ENCODE results near the gene RNF7. TPM values are rescaled to one million over a fixed set of nuclear protein-coding genes. Genes with fewer than 3 reads are reported as not detected.

The RNF7 gene
- total RNA-seq, 1 experiment from 2014 or later, result 126 TPM

DNA sequence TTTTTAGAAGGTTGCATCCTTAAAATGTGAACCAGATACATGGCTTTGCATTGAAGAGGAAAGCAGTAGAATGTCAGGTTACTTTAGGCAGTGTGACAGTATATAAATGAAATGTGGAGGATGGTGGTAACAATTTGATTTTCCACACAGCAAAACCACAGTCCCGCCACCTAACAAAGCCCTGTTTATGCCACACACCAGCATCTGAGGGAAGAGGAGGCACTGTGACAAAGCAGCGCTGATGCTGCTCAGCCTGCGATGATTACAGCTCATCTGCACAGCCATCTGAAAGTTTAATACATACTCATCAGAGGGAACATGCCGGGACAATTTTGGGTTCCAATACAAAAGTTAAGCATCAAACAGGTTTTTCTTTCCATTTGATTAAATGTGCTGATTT, 8.9 kb downstream of the RNF7 start:
- Mint-ChIP-seq H3K4me3 (no peak overlapping the region), H3K27ac (no peak overlapping the region), H3K36me3 (ENCODE audit: insufficient read depth in 1 of 3, low read depth in 3 of 3) (peaks cover 9 to 46% (median 33%) of the 10 kb centered on the region in 3 experiments; a peak in 6 of 7 replicates), H3K4me1 (0 out of 4 replicates have a peak, but pooled peaks cover 0 to 2% of the 10 kb centered on the region in 2 experiments), H3K9me3 (no peaks in the 10 kb centered on the region), H3K27me3 (ENCODE audit: low read depth) (no peaks in the 10 kb centered on the region)
- Histone ChIP-seq H2BK15ac (ENCODE audit: low read depth, low read length) (no peak overlapping the region), H2AFZ (ENCODE audit: low read length) (no peak overlapping the region), H3K14ac (ENCODE audit: insufficient read depth, low read length) (no peak overlapping the region), H2BK120ac (ENCODE audit: low read depth, low read length, poor library complexity, severe bottlenecking) (no peak overlapping the region), H3K9ac (ENCODE audit: extremely low read depth, insufficient read length, low read length) (no peak overlapping the region), H3K27ac (ENCODE audit: insufficient read length, low read depth, low read length) (no peak overlapping the region), H3K23ac (ENCODE audit: insufficient read length, low read depth, low read length) (no peak overlapping the region), H3K4me1 (ENCODE audit: insufficient read depth, low read length) (no peaks in the 10 kb centered on the region), H3K23me2 (ENCODE audit: insufficient read length, low read depth, low read length, poor library complexity, severe bottlenecking) (no peaks in the 10 kb centered on the region), H4K8ac (replicated peaks; ENCODE audit: insufficient read length, low read depth, low read length) (no peak overlapping the region), H2BK20ac (ENCODE audit: low read depth, low read length, poor library complexity, severe bottlenecking) (no peak overlapping the region), H3K9me3 (ENCODE audit: control insufficient read depth, low read depth, low read length) (no peaks in the 10 kb centered on the region), H3K56ac (ENCODE audit: insufficient read length, low read depth, low read length) (no peak overlapping the region), H2BK12ac (ENCODE audit: insufficient read length, low read depth, low read length) (no peak overlapping the region), H3K79me2 (ENCODE audit: insufficient read depth, low read length) (peaks cover 4% of the 10 kb centered on the region; the same call in 1 of the 2 replicates), H3K27me3 (ENCODE audit: insufficient read depth, low read length) (no peaks in the 10 kb centered on the region), H3K79me1 (ENCODE audit: insufficient read depth, low read depth, low read length, poor library complexity, severe bottlenecking) (no peaks in the 10 kb centered on the region), H4K20me1 (ENCODE audit: control insufficient read depth, insufficient read depth, insufficient read length) (no peaks in the 10 kb centered on the region), H3K4ac (ENCODE audit: low read depth, low read length) (no peak overlapping the region), H3T11ph (ENCODE audit: low read length) (no peak overlapping the region), H2BK5ac (ENCODE audit: insufficient read length, low read length) (no peak overlapping the region), H4K91ac (ENCODE audit: insufficient read length, low read depth, low read length) (no peak overlapping the region), H3K4me2 (ENCODE audit: insufficient read depth, insufficient read length, low read length) (no peak overlapping the region), H2AK5ac (ENCODE audit: insufficient read length, low read length) (no peak overlapping the region), H3K18ac (ENCODE audit: insufficient read length, low read depth, low read length) (no peak overlapping the region), H4K5ac (ENCODE audit: insufficient read length, low read depth, low read length) (no peak overlapping the region)
- TF ChIP-seq, protein P1, sequence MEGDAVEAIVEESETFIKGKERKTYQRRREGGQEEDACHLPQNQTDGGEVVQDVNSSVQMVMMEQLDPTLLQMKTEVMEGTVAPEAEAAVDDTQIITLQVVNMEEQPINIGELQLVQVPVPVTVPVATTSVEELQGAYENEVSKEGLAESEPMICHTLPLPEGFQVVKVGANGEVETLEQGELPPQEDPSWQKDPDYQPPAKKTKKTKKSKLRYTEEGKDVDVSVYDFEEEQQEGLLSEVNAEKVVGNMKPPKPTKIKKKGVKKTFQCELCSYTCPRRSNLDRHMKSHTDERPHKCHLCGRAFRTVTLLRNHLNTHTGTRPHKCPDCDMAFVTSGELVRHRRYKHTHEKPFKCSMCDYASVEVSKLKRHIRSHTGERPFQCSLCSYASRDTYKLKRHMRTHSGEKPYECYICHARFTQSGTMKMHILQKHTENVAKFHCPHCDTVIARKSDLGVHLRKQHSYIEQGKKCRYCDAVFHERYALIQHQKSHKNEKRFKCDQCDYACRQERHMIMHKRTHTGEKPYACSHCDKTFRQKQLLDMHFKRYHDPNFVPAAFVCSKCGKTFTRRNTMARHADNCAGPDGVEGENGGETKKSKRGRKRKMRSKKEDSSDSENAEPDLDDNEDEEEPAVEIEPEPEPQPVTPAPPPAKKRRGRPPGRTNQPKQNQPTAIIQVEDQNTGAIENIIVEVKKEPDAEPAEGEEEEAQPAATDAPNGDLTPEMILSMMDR (conservative IDR thresholded peaks at IDR 0.05), result no peak
- DNase-seq, result no peak
- WGBS (ENCODE audit: extremely low coverage, insufficient read length, low lambda C conversion rate), result no CpG with 5 or more reads among the region's 4 CpGs
